ENCODE results near the gene WDR47.

- TF ChIP-seq CTCF (IDR thresholded peaks at IDR 0.05; ENCODE audit: poor library complexity, severe bottlenecking) (no peak), RAD21 (conservative IDR thresholded peaks at IDR 0.05) (no peak), EZH2 (IDR thresholded peaks at IDR 0.05; ENCODE audit: borderline replicate concordance, insufficient read depth, low read length, poor library complexity, severe bottlenecking) (no peak), EP300 (conservative IDR thresholded peaks at IDR 0.05; ENCODE audit: poor library complexity, severe bottlenecking) (no peak), TAF1 (IDR thresholded peaks at IDR 0.05; ENCODE audit: low read depth) (no peak), POLR2AphosphoS5 (IDR thresholded peaks at IDR 0.05) (no peak), REST (IDR thresholded peaks at IDR 0.05; ENCODE audit: borderline replicate concordance) (no peak), SMC3 (conservative IDR thresholded peaks at IDR 0.05; ENCODE audit: poor library complexity) (no peak), MXI1 (conservative IDR thresholded peaks at IDR 0.05; ENCODE audit: poor library complexity, severe bottlenecking) (no peak)
Observed at GRCh38 chr1:109045595-109045994, 3.7 kb upstream of the WDR47 start.

All from neural cell (in vitro differentiated cells).